Coronary artery (tissue), 2 donors: ENCODE data around the gene MICA.
"Not testable (repeated sequence)": the region's sequence is repeated elsewhere in the genome, so short reads cannot be mapped to it uniquely, and the experiment has no call there.

Experiments used
- DNase-seq: peaks from one replicate; pipeline ENCODE4 v3.0.0-alpha.2; 2017; ENCODE audit warnings: low spot score
- H3K27ac ChIP-seq, 2 donors: fragments of 200-600 bp; sonication (generic); one replicate each; pipeline ENCODE4 v1.5.1; 2016 to 2019
- H3K4me3 ChIP-seq: fragments of 200-600 bp; sonication (generic); 2 replicates; pipeline ENCODE4 v1.5.1; 2016; ENCODE audit warnings: mild to moderate bottlenecking, moderate library complexity
- TF ChIP-seq, protein P1 (sequence below): fragments of 200-600 bp; sonication (generic); IDR thresholded peaks from one replicate; pipeline ENCODE4 v1.5.1; 2019; ENCODE audit warnings: antibody characterized with exemption

Gene MICA

DNA sequence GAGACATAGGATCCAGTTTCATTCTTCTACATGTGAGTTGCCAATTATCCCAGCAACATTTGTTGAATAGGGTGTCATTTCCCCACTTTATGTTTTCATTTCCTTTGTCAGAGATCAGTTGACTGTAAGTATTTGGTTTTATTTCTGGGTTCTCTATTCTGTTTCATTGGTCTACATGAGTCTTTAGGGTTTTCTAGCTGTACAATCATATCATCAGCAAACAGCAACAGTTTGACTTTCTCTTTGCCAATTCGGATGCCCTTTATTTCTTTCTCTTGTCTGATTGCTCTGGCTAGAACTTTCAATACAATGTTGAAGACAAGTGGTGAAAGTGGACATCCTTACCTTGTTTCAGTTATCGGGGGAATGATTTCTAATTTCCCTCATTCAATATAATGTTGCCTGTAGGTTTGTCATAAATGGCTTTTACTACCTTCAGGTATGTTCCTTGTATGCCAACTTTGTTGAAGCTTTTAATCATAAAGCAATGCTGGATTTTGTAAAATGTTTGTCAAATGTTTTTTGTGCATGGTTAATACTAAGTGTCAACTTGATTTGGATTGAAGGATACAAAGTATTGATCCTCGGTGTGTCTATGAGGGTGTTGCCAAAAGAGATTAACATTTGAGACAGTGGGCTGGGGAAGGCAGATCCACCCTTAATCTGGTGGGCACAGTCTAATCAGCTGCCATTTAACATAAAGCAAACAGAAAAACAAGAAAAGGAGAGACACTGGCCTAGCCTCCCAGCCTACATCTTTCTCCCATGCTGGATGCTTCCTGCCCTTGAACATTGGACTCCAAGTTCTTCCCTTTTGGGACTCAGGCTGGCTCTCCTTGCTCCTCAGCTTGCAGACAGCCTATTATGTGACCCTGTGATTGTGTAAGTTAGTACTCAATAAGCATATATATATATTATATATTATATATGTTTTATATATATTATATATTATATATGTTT is 23.3 kb downstream of the MICA start:
- H3K4me3 ChIP-seq, result no peak overlapping the region
- no peak overlapping the region for H3K27ac ChIP-seq
- TF ChIP-seq, protein P1, sequence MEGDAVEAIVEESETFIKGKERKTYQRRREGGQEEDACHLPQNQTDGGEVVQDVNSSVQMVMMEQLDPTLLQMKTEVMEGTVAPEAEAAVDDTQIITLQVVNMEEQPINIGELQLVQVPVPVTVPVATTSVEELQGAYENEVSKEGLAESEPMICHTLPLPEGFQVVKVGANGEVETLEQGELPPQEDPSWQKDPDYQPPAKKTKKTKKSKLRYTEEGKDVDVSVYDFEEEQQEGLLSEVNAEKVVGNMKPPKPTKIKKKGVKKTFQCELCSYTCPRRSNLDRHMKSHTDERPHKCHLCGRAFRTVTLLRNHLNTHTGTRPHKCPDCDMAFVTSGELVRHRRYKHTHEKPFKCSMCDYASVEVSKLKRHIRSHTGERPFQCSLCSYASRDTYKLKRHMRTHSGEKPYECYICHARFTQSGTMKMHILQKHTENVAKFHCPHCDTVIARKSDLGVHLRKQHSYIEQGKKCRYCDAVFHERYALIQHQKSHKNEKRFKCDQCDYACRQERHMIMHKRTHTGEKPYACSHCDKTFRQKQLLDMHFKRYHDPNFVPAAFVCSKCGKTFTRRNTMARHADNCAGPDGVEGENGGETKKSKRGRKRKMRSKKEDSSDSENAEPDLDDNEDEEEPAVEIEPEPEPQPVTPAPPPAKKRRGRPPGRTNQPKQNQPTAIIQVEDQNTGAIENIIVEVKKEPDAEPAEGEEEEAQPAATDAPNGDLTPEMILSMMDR, result no peak
- no peak for DNase-seq

DNA sequence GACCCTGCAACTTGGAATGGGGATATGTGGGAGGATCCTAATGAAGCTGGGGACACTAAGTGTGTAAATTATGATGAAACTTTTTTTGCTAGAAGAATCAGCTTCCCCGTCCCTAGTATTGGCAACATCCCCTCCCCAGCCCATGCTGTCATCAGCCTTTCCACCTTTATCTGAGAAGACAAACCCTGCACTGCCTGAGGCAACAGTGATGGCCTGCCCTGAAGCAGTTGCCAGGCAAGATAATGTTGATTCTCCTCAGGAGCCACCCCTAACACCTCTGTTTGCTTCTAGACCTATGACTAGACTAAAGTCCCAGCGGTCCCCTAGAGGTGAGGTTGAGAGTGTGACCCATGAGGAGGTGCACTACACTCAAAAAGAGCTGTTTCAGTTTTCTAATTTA is 27.1 kb downstream of the MICA start:
- no peak for DNase-seq
- TF ChIP-seq, protein P1, result no peak
- H3K27ac ChIP-seq, result no peak overlapping the region
- H3K4me3 ChIP-seq, result no peak overlapping the region

DNA sequence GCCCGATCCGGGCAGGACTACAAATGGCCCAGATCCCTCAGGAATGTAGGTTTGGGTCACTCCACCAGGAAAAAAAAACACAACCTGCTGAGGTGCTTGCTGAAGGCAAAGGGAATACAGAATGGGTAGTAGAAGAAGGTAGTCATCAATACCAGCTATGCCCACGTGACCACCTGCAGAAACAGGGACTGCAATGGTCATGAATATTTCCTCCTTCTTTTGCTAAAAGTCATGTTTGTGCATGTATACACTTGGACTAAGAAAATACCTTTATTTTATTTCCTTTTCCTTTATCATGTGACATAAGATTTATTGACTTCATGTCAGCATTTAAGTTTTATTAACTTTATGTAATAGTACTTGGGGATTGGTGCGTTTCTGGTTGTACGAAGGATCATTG is 31.7 kb downstream of the MICA start:
- H3K27ac ChIP-seq, DNase-seq, H3K4me3 ChIP-seq: not testable (repeated sequence)

- no peak for DNase-seq
- no peak overlapping the region for H3K4me3 ChIP-seq
- TF ChIP-seq, protein P1, result no peak
Measured at GRCh38 chr6:31438222-31438621, 34.8 kb downstream of the MICA start.

GRCh38 chr6:31438677-31439076 is 35.3 kb downstream of the MICA start:
- DNase-seq, result no peak
- no peak overlapping the region for H3K27ac ChIP-seq
- H3K4me3 ChIP-seq, result no peak overlapping the region
- TF ChIP-seq, protein P1, result no peak

More at GRCh38 chr6:31438222-31438621, 34.8 kb downstream of the MICA start:
- no peak overlapping the region for H3K27ac ChIP-seq

- H3K27ac ChIP-seq, result no peak overlapping the region
- DNase-seq, result peak; percentile 80
- H3K4me3 ChIP-seq, result peak overlapping the region; percentile 54
- TF ChIP-seq, protein P1, result peak; percentile 89
Measured at GRCh38 chr6:31441365-31442267, 38.2 kb downstream of the MICA start.

- TF ChIP-seq, protein P1, result no peak
- Histone ChIP-seq H3K4me3 (no peak overlapping the region), H3K27ac (no peak overlapping the region)
- DNase-seq, result no peak
Measured at GRCh38 chr6:31446481-31446880, 43.1 kb downstream of the MICA start.

DNA sequence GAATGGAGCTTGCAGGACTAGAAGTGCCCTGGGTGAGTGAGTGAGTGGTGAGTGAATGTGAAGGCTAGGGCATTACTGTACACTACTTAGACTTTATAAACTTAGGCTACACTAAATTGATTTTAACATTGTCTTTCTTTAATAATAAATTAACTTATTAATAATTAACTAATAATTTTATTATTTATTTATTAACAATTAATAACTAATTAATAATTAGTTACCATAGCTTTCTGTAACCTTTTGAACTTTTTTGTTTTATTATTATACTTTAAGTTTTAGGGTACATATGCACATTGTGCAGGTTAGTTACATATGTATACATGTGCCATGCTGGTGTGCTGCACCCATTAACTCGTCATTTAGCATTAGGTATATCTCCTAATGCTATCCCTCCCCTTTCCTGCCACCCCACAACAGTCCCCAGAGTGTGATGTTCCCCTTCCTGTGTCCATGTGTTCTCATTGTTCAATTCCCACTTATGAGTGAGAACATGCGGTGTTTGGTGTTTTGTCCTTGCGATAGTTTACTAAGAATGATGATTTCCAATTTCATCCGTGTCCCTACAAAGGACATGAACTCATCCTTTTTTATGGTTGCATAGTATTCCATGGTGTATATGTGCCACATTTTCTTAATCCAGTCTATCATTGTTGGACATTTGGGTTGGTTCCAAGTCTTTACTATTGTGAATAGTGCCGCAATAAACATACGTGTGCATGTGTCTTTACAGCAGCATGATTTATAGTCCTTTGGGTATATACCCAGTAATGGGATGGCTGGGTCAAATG is 43.8 kb downstream of the MICA start:
- H3K4me3 ChIP-seq, H3K27ac ChIP-seq, DNase-seq: not testable (repeated sequence)
